HepG2 (cell line): ENCODE data around the gene ACTN4. TPM values are rescaled to one million over a fixed set of nuclear protein-coding genes. Genes with fewer than 3 reads are reported as not detected.
A peak's percentile ranks its signal among the peaks of the same experiment; 100 is the strongest.

Source experiments
- ATAC-seq: fragments of 200-7000 bp; cut with Tn5 transposase; 3 replicates; pipeline ENCODE4 v1.9.1; 2020; ENCODE audit warnings: mild to moderate bottlenecking, moderate library complexity
- BruUV-seq: library from RNA; stranded (reverse); fragments of 400-500 nt; replicated peaks from 2 replicates; lab custom pipeline; 2021; lab: Mats Ljungman, UMichigan
- CTCF ChIA-PET: fragments of 300-600 bp; formaldehyde crosslinking; extraction: SDS; loops from one replicate; lab custom pipeline; 2021; ENCODE audit warnings: low total read pairs, inconsistent platforms, low intra/inter-chr PET ratio; lab: Yijun Ruan, JAX
- POLR2A ChIA-PET: fragments of 350-600 bp; sonication (Branson Sonifier 250); formaldehyde crosslinking; loops from one replicate; lab custom pipeline; 2020; ENCODE audit warnings: antibody characterized with exemption, inconsistent platforms; lab: Yijun Ruan, JAX
- DNase-seq: peaks from one replicate; pipeline ENCODE4 v3.0.0-alpha.2; 2015; ENCODE audit warnings: low spot score
- FAIRE-seq: peaks from 3 replicates; lab custom pipeline; 2011; peaks lifted over from hg19 to GRCh38; lab: Jason Lieb, UNC
- H2AFZ ChIP-seq: one replicate; pipeline ENCODE4 v1.6.1; 2011; ENCODE audit warnings: low read length, inconsistent platforms
- H3K27ac ChIP-seq: fragments of 300-600 bp; 3 replicates; pipeline ENCODE4 v1.8.0; 2011; ENCODE audit warnings: mixed run types, mild to moderate bottlenecking, mixed read lengths, low read length, inconsistent platforms; ENCODE audit not compliant: insufficient read depth; ENCODE audit errors: extremely low read length
- H3K27me3 ChIP-seq, 2 experiments: fragments of 200-600 bp in 1 of 2; 2 replicates in 1 of 2; 3 replicates in 1 of 2; pipeline versions ENCODE4 v1.6.0 to v1.8.0; 2011; ENCODE audit warnings: low read length in 2 of 2, mild to moderate bottlenecking in 2 of 2, moderate library complexity in 2 of 2, inconsistent platforms in 1 of 2; ENCODE audit not compliant: insufficient read depth in 2 of 2, control insufficient read depth in 1 of 2
- H3K36me3 ChIP-seq, 2 experiments: fragments of 200-600 bp in 1 of 2; replicated peaks in 1 of 2; 2 replicates in 1 of 2; 3 replicates in 1 of 2; pipeline versions ENCODE4 v1.5.1 to v1.8.0; 2011; ENCODE audit warnings: low read length in 2 of 2, inconsistent platforms in 1 of 2; ENCODE audit not compliant: insufficient read depth in 2 of 2, control insufficient read depth in 1 of 2
- H3K4me1 ChIP-seq: 2 replicates; pipeline ENCODE4 v1.5.1; 2012; ENCODE audit warnings: low read length, inconsistent platforms; ENCODE audit not compliant: insufficient read depth
- H3K4me2 ChIP-seq: 2 replicates; pipeline ENCODE4 v1.6.0; 2011; ENCODE audit warnings: low read depth, low read length, inconsistent platforms
- H3K4me3 ChIP-seq, 3 experiments: fragments of 200-600 bp in 1 of 3; sonication (generic), shearing (Covaris generic) in 1 of 3; replicated peaks in 1 of 3; 2 replicates each; pipeline ENCODE4 v1.5.1; 2011 to 2016; ENCODE audit warnings: low read length in 3 of 3, inconsistent platforms in 2 of 3, low read depth in 2 of 3, mild to moderate bottlenecking in 2 of 3, control low read depth in 1 of 3, mixed read lengths in 1 of 3; ENCODE audit not compliant: insufficient read depth in 1 of 3
- H3K79me2 ChIP-seq: one replicate; pipeline ENCODE4 v1.6.1; 2011; ENCODE audit warnings: low read length, inconsistent platforms; ENCODE audit not compliant: insufficient read depth
- H3K9ac ChIP-seq: 2 replicates; pipeline ENCODE4 v1.6.0; 2011; ENCODE audit warnings: mild to moderate bottlenecking, low read depth, low read length, inconsistent platforms; ENCODE audit not compliant: insufficient read depth
- H3K9me3 ChIP-seq: 2 replicates; pipeline ENCODE4 v1.5.1; 2012; ENCODE audit warnings: mild to moderate bottlenecking, low read length
- H4K20me1 ChIP-seq: 2 replicates; pipeline ENCODE4 v1.6.0; 2011; ENCODE audit warnings: inconsistent platforms, mild to moderate bottlenecking, low read length, moderate library complexity; ENCODE audit not compliant: insufficient read depth
- AGO2 ChIP-seq: fragments of 200-400 bp; formaldehyde crosslinking; optimal IDR thresholded peaks from 2 replicates; pipeline ENCODE3; 2017; ENCODE audit warnings: mild to moderate bottlenecking, low read depth, low read length, moderate library complexity
- RBM22 ChIP-seq: fragments of 200-400 bp; formaldehyde crosslinking; optimal IDR thresholded peaks from 2 replicates; pipeline ENCODE3; 2017; ENCODE audit warnings: mild to moderate bottlenecking, low read length, moderate library complexity
- SATB2 ChIP-seq: sonication (generic); formaldehyde crosslinking; IDR thresholded peaks from 2 replicates; pipeline ENCODE4 v1.5.0; 2020; ENCODE audit warnings: missing genetic modification reagents
- ZSCAN22 ChIP-seq: sonication (generic); formaldehyde crosslinking; IDR thresholded peaks from 2 replicates; pipeline ENCODE4 v1.4.0; 2020; ENCODE audit warnings: mild to moderate bottlenecking, missing genetic modification reagents
- WGBS: methylation state at CpG from one replicate; pipeline ENCODE4 v1.1.6; 2017; ENCODE audit warnings: low lambda C conversion rate; 5-methylcytosine and 5-hydroxymethylcytosine counted together
- in situ Hi-C: cut with HindIII; loops from 2 replicates; pipeline ENCODE4 v1.10.0; 2017; ENCODE audit warnings: low pct_unique_long_range_greater_than_20kb; ENCODE audit not compliant: extremely low pct_ligation_motif_present
- intact Hi-C: fragments of 100-400 bp; cut with micrococcal nuclease; formaldehyde crosslinking; loops from one replicate; pipeline ENCODE4 v1.10.0; 2022; ENCODE audit not compliant: unreplicated experiment
- polyA plus RNA-seq, 8 experiments: library from polyadenylated mRNA; depleted of rRNA in 3 of 8; stranded (reverse) in 7 of 8; unstranded in 1 of 8; fragments of >200 nt; fragmentation: Illumina TruSeq in 4 of 8; extraction: Trizol in 4 of 8; gene quantifications; 2 replicates each; pipeline versions ENCODE4 v1.2.1 to v1.2.3, GENCODE V29; 2011 to 2016; ENCODE audit warnings: low read depth in 4 of 8, missing spikeins in 1 of 8, mixed read lengths in 1 of 8; ENCODE audit not compliant: insufficient read depth in 1 of 8
- total RNA-seq, 5 experiments: library from RNA; depleted of rRNA; stranded (reverse); fragments of >200 nt; fragmentation: Illumina TruSeq; extraction: Trizol; gene quantifications; 2 replicates each; pipeline ENCODE4 v1.2.3, GENCODE V29; 2016; ENCODE audit warnings: low read depth in 1 of 5
- TF ChIP-seq, protein P1 (sequence below): sonication (generic); formaldehyde crosslinking; conservative IDR thresholded peaks from 2 replicates; pipeline ENCODE4 v1.8.1; 2023; ENCODE audit warnings: missing genetic modification reagents

ACTN4 gene
- total and polyA plus RNA-seq, 2 of the 13 experiments (the other 11 are each of a cell fraction or from before 2014, with no cell fraction given): 171 to 192 TPM

DNA sequence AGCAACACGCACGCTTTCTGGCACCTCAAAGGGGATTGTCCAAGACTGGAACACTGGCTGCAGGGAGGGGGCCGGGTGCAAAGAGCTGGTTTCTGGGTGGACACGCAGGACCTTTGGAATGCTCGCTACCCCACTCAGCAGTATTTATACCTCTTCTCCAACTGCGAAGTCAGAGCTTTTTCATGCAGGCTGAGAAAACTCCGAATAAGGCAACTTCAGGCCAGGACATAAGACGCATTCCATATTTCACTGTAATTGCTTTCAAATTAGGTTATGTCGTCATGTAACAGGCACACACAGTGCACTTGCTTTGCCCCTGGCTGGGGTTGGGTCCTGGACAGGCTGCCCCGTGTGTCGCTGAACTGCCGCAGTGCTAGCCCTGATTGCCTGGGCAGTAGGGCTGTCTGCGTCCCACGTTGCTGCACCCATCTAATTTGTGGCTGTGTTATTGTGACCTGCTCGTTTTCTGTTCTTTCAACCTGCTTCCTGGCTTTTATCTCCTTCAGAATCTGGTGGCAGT is 44.5 kb downstream of the ACTN4 start:
- H3K27ac ChIP-seq: peak overlapping the region; percentile 10
- H3K4me2 ChIP-seq: no peak overlapping the region
- 88% methylated on average over 14 of the region's 15 CpGs for WGBS
- intact Hi-C loops: no loop called here
- no peaks in the 10 kb centered on the region for H3K27me3 ChIP-seq
- ATAC-seq: no peak
- peaks cover 95% of the 10 kb centered on the region for H3K79me2 ChIP-seq
- peaks cover 25 to 58% of the 10 kb centered on the region in 2 experiments for H3K36me3 ChIP-seq
- no peaks in the 10 kb centered on the region for H3K9me3 ChIP-seq
- peaks cover 14% of the 10 kb centered on the region; the same call in 1 of the 2 replicates for H4K20me1 ChIP-seq
- H2AFZ ChIP-seq: no peak overlapping the region
- no peak overlapping the region for H3K9ac ChIP-seq
- TF ChIP-seq RBM22 (peak; percentile 39), SATB2 (CRISPR knock-in tag) (no peak)
- FAIRE-seq: no peak
- no peak overlapping the region for H3K4me3 ChIP-seq
- CTCF ChIA-PET: no interaction called here
- POLR2A ChIA-PET: interaction anchor here (1.1 to 3.0 kb wide), 3 partner anchors 9 to 45 kb away, joined by 3 to 9 read pairs (median 4); partner anchors contain the start of gene ACTN4
- DNase-seq: no peak
- no TSS peak for BruUV-seq
- in situ Hi-C loops: no loop called here
- peaks cover 100% of the 10 kb centered on the region for H3K4me1 ChIP-seq

DNA sequence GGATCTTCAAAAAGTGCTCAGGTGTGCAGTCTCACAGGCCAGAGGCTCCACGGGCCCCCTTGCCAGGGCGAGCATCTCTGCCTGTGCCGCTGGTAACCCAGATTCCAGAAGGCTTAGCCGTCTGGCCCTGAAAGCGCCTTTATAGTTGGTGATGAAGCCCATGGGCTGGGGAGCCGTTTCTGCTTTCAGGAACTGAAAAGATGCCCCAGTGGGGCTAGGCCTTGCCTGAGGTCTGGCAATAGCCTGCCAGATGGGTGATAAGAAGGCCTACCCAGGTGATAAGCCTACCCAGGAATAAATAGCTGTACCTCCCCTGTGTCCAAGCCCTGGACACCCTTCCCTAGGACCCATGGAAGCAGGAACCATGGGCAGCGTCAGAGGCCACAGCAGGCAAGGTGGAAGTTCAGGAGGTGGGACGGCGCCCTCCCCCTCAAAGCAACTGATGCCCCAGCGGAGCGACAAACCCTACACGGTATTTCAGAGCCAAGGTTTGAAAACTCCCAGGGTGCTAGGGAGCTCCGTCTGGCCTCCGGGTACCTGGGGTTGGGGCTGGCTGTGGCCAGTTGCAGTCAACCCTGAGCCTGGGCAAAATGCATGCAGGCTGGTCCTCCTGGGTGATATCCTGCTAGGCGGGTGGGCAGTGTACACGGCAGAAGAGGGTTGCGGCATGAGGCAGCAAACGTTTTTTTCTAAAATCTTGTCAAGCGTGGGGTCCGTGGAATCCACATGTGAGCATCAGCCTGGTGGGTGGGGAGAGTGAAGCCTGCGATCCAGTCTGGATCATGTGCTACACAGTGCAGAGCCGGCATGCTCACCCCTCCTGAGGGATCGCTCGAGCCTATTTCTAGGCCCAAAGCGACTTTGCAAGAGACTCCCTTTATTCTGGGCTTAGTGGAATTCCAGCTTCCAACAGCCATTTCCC is 45.3 kb downstream of the ACTN4 start:
- in situ Hi-C loops (no loop called here), intact Hi-C loops (no loop called here)
- no peaks in the 10 kb centered on the region for H3K27me3 ChIP-seq
- peak overlapping the region; percentile 42; the same call in 1 of the 2 replicates for H3K9ac ChIP-seq
- DNase-seq (no peak), FAIRE-seq (no peak), ATAC-seq (peak; percentile 37)
- 89% methylated on average over 13 of the region's 25 CpGs for WGBS
- ChIA-PET CTCF (no interaction called here), POLR2A (interaction anchor here (0.7 to 3.0 kb wide), 5 partner anchors 9 to 139 kb away, joined by 3 to 9 read pairs (median 4); partner anchors contain the start of genes ACTN4 and ECH1)
- no peak overlapping the region for H3K4me3 ChIP-seq
- H3K79me2 ChIP-seq: peaks cover 95% of the 10 kb centered on the region
- no peak overlapping the region for H2AFZ ChIP-seq
- no TSS peak for BruUV-seq
- H4K20me1 ChIP-seq: peaks cover 14% of the 10 kb centered on the region; the same call in 1 of the 2 replicates
- H3K27ac ChIP-seq: peak overlapping the region; percentile 64
- H3K36me3 ChIP-seq: peaks cover 28 to 61% of the 10 kb centered on the region in 2 experiments
- no peaks in the 10 kb centered on the region for H3K9me3 ChIP-seq
- H3K4me2 ChIP-seq: peak overlapping the region; percentile 10; the same call in 1 of the 2 replicates
- peaks cover 100% of the 10 kb centered on the region for H3K4me1 ChIP-seq
- TF ChIP-seq ZSCAN22 (CRISPR knock-in tag): no peak
- TF ChIP-seq RBM22: peak; percentile 11
- peak; percentile 62 for TF ChIP-seq AGO2
- TF ChIP-seq, protein P1, sequence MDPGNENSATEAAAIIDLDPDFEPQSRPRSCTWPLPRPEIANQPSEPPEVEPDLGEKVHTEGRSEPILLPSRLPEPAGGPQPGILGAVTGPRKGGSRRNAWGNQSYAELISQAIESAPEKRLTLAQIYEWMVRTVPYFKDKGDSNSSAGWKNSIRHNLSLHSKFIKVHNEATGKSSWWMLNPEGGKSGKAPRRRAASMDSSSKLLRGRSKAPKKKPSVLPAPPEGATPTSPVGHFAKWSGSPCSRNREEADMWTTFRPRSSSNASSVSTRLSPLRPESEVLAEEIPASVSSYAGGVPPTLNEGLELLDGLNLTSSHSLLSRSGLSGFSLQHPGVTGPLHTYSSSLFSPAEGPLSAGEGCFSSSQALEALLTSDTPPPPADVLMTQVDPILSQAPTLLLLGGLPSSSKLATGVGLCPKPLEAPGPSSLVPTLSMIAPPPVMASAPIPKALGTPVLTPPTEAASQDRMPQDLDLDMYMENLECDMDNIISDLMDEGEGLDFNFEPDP: 0 out of 2 replicates have a peak, but pooled peaks have one; percentile 34
